Right atrium auricular region (tissue), 2 donors: ENCODE measurements around the gene LMLN. TPM values are rescaled to one million over a fixed set of nuclear protein-coding genes. Genes with fewer than 3 reads are reported as not detected.

ENCODE experiments used
- DNase-seq: peaks from one replicate; pipeline ENCODE4 v3.0.0-alpha.2; 2019; ENCODE audit warnings: low spot score
- H3K27ac ChIP-seq, 2 donors: fragments of 200-600 bp; sonication (generic); 1 replicate in 1 of 2; 2 replicates in 1 of 2; pipeline ENCODE4 v1.5.1; 2016 to 2019
- H3K27me3 ChIP-seq, 2 donors: fragments of 200-600 bp; sonication (generic); one replicate each; pipeline versions ENCODE4 v1.5.1 to v1.6.0; 2017 to 2019
- H3K36me3 ChIP-seq: fragments of 200-600 bp; sonication (generic); one replicate; pipeline ENCODE4 v1.5.1; 2016
- H3K4me1 ChIP-seq, 2 donors: fragments of 200-600 bp; sonication (generic); one replicate each; pipeline versions ENCODE4 v1.5.1 to v1.6.0; 2017 to 2019
- H3K4me3 ChIP-seq, 2 donors: fragments of 200-600 bp; sonication (generic); 1 replicate in 1 of 2; 2 replicates in 1 of 2; pipeline ENCODE4 v1.5.1; 2017 to 2019; ENCODE audit warnings: mild to moderate bottlenecking in 1 of 2, moderate library complexity in 1 of 2
- H3K9me3 ChIP-seq, 2 donors: fragments of 200-600 bp; sonication (generic); one replicate each; pipeline ENCODE4 v1.5.1; 2019
- total RNA-seq, 2 donors: library from RNA; depleted of rRNA; stranded (reverse); fragments of >200 nt; gene quantifications; one replicate each; pipeline ENCODE4 v1.1.0, GENCODE V29; 2016
- TF ChIP-seq, protein P1 (sequence below), 2 donors: fragments of 200-600 bp; sonication (generic); IDR thresholded peaks; one replicate each; pipeline ENCODE4 v1.5.1; 2019; ENCODE audit warnings: antibody characterized with exemption in 2 of 2

The LMLN gene
- total RNA-seq, 2 donors from 2014 or later: 3.5 to 3.9 TPM

DNA sequence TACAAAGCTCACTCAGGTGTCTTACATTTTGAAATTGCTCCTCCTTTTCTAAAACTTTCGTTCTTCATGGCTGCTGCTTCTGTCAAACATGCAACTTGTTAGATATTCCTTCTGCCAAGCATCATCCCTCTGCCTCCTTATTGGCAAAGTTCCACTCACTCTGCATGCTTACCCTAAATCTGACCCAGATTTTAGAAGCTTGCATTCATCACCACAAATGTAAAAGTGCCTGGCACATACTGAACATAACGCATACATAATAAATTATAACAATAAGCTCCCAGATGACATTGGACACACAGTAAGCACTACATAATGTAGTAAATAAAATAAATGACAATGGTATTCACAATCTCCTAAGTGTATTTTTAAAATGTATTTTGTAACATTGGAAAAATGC is 107.4 kb downstream of the LMLN start:
- TF ChIP-seq, protein P1, sequence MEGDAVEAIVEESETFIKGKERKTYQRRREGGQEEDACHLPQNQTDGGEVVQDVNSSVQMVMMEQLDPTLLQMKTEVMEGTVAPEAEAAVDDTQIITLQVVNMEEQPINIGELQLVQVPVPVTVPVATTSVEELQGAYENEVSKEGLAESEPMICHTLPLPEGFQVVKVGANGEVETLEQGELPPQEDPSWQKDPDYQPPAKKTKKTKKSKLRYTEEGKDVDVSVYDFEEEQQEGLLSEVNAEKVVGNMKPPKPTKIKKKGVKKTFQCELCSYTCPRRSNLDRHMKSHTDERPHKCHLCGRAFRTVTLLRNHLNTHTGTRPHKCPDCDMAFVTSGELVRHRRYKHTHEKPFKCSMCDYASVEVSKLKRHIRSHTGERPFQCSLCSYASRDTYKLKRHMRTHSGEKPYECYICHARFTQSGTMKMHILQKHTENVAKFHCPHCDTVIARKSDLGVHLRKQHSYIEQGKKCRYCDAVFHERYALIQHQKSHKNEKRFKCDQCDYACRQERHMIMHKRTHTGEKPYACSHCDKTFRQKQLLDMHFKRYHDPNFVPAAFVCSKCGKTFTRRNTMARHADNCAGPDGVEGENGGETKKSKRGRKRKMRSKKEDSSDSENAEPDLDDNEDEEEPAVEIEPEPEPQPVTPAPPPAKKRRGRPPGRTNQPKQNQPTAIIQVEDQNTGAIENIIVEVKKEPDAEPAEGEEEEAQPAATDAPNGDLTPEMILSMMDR (IDR thresholded peaks at IDR 0.05): no peak
- H3K4me3 ChIP-seq: no peak overlapping the region
- no peaks in the 10 kb centered on the region for H3K36me3 ChIP-seq
- no peaks in the 10 kb centered on the region for H3K27me3 ChIP-seq
- H3K4me1 ChIP-seq: no peaks in the 10 kb centered on the region
- no peak overlapping the region for H3K27ac ChIP-seq
- DNase-seq: no peak
- H3K9me3 ChIP-seq: no peaks in the 10 kb centered on the region

DNA sequence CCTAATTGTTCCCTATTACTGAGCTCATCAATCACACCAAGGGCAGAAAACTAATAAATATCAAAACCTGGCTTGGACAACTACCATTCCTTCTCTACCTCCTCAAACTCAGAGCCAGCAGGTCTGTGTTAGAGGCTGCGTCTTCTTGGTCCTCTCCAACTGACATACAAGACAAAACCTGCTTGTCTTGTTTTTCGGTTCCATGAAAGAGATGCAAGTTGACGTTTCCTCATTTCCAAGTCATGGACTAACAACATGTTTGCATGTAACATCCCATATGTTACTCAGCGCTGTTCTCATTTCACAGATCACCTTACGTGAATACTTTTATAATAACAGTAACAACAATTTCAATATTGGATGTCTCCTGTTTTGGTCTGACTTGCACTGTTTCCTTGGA is 110.9 kb downstream of the LMLN start:
- H3K36me3 ChIP-seq: no peaks in the 10 kb centered on the region
- peaks cover 0 to 5% of the 10 kb centered on the region in 2 donors for H3K27me3 ChIP-seq
- no peak for DNase-seq

DNA sequence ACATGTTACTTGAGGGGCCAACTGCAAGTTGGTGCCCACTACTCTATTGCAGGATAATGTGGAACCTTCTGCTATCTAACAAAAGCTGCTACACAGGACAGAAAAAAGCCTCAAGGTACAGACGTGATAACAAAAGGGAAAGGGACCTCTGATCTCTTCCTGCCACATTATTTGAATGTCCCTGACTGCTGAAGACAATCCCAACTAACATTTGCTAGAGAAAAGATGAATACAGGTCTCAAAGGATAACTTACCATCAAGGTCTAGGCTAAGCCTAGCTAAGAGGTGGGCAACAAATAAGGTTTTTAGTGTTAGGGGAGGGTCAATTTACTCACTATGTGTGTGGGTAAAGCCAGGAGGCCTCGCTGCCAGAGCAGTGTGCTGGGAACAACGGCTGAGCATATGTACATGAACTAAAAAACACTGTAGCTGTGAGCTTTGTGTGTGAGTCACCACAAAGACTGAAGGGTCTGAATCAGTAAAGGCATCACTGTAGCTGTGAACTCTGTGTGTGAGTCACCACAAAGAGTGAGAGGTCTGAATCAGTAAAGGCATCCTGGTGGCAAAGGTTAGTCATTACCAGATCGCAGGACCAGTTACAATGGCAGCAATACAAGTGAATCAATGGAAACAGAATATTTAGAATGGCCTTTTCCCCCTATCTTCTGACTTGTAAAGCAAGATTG is 111.7 kb downstream of the LMLN start:
- Histone ChIP-seq H3K4me1 (no peaks in the 10 kb centered on the region), H3K9me3 (no peaks in the 10 kb centered on the region), H3K36me3 (no peaks in the 10 kb centered on the region), H3K4me3 (no peak overlapping the region), H3K27ac (no peak overlapping the region), H3K27me3 (peaks cover 0 to 5% of the 10 kb centered on the region in 2 donors)
- TF ChIP-seq, protein P1 (IDR thresholded peaks at IDR 0.05): no peak
- no peak for DNase-seq

More for the DNA sequence above, 110.9 kb downstream of the LMLN start:
- Histone ChIP-seq H3K27ac (no peak overlapping the region), H3K4me1 (no peaks in the 10 kb centered on the region), H3K4me3 (no peak overlapping the region), H3K9me3 (no peaks in the 10 kb centered on the region)
- TF ChIP-seq, protein P1 (IDR thresholded peaks at IDR 0.05): no peak

DNA sequence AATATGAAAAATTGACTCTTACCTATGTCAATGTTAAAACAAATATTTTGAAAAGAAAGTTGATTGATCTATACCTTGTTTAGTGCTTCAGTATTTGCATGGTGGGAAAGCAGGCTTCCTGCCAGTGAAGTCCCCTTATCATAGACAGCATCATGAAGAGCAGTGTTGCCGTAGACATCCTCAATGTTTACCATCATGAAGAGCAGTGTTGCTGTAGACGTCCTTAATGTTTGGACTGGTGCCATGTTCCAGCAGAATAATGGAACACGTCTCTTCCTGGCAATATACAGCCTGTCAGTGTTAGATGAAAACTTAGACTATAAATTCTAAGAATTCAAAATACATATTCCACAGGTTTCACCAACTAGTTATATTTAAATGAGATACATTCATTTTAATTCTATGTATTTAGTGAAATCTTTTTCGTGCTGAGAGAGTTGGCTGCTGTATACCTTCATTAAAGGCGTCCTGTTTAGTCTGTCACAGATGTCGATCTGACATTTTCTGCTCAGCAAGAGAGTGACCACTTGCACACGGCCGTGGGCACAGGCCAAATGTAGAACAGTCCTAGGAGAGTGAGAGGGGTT is 116.8 kb downstream of the LMLN start:
- DNase-seq: no peak
- peaks cover 13 to 38% of the 10 kb centered on the region in 2 donors for H3K27me3 ChIP-seq

DNA sequence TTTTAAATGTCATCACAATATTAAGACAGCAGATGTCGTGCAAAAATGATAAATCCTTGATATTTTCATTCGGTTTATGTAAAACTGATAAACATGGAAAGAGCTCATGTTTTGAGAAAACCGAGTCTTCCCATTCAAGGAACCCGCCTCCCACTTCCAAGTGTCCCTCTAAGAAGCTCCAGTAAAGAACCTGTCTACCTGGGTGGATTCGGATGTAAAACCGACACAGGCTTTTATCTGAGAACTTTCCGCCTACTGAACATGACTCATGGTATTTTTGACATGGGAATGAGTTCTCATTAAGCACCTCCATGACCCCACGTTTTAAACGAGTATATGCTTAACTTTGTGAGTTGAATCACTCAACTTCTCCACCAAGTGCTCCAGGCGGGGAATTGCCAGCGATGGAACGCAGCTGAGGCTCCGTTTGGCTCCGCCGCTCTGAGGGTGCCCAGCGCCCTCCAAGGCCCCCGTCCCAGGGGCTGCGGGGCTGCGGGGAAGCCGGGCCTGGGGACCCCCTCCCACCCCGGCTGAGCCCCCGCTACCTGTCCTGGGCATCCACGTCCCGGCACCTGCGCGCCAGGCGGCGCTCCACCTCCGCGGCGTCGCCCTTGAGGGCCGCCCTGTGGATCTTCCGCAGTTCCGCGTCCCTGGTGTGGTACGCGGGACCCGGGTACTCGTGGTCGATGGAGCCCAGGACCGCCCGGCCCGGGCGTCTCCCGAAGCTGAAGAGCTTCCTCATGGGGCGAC is 119.9 kb downstream of the LMLN start:
- Histone ChIP-seq H3K4me3 (peak overlapping the region; percentile 22 to 47), H3K9me3 (peaks cover 0 to 5% of the 10 kb centered on the region in 2 donors), H3K27ac (no peak overlapping the region), H3K4me1 (peaks cover 0 to 17% of the 10 kb centered on the region in 2 donors), H3K36me3 (no peaks in the 10 kb centered on the region), H3K27me3 (peaks cover 13 to 38% of the 10 kb centered on the region in 2 donors)
- DNase-seq: no peak
- TF ChIP-seq, protein P1 (IDR thresholded peaks at IDR 0.05): no peak

More for the DNA sequence above, 116.8 kb downstream of the LMLN start:
- TF ChIP-seq, protein P1 (IDR thresholded peaks at IDR 0.05): no peak
- H3K9me3 ChIP-seq: peaks cover 0 to 2% of the 10 kb centered on the region in 2 donors
- H3K4me1 ChIP-seq: peaks cover 0 to 17% of the 10 kb centered on the region in 2 donors
- H3K27ac ChIP-seq: no peak overlapping the region
- no peaks in the 10 kb centered on the region for H3K36me3 ChIP-seq
- H3K4me3 ChIP-seq: no peak overlapping the region
